ENCODE data around the gene UST.

DNA sequence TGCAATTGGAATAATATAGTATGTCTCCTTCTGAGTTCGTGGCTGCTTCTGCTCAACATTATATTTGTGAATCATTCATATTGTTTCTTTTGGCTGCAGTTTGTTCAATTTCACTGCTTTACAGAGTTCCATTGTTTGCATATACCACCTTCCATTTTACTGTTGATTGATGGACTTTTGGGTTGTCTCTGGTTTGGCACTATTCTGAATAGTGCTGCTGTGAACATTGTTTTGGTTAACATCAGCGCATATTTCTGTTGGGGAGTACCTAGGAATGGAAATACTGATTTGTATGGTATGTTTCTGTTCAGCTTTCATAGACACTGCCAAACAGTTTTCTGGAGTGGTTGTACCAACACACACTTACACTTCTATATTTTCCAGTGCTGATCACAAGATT, 46.9 kb downstream of the UST start:
- TF ChIP-seq, protein P1, sequence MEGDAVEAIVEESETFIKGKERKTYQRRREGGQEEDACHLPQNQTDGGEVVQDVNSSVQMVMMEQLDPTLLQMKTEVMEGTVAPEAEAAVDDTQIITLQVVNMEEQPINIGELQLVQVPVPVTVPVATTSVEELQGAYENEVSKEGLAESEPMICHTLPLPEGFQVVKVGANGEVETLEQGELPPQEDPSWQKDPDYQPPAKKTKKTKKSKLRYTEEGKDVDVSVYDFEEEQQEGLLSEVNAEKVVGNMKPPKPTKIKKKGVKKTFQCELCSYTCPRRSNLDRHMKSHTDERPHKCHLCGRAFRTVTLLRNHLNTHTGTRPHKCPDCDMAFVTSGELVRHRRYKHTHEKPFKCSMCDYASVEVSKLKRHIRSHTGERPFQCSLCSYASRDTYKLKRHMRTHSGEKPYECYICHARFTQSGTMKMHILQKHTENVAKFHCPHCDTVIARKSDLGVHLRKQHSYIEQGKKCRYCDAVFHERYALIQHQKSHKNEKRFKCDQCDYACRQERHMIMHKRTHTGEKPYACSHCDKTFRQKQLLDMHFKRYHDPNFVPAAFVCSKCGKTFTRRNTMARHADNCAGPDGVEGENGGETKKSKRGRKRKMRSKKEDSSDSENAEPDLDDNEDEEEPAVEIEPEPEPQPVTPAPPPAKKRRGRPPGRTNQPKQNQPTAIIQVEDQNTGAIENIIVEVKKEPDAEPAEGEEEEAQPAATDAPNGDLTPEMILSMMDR (IDR thresholded peaks at IDR 0.05) = no peak
- TF ChIP-seq POLR2A (IDR thresholded peaks at IDR 0.05) = no peak
